ENCODE data around the gene SOX6. TPM values are rescaled to one million over a fixed set of nuclear protein-coding genes. Genes with fewer than 3 reads are reported as not detected.

SOX6 gene
- total and polyA plus RNA-seq, 2 of the 13 experiments (the other 11 are each of a cell fraction or from before 2014, with no cell fraction given), result 2.6 to 11.2 TPM

DNA sequence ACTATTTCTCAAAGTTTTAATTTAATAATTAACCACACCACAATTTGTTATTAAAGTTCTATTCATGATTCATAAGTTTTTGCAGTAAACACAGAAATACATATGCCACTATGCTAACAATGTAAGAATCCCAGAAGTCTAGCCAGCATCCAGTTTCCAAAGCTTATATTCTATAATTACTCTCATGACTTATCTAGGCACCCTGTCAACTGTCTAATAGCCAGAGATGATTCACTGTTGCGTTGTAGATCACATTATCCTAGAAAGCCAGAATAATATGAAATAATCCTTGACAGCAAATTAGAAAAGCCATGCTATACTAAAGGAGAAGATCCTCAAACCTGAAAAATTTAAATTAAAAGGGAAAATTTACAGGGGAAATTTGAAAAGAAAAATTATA is 141.0 kb downstream of the SOX6 start (continued):
- TF ChIP-seq ZNF549 (CRISPR knock-in tag; IDR thresholded peaks at IDR 0.05), result no peak
- no peak for TF ChIP-seq MAF1 (CRISPR knock-in tag; IDR thresholded peaks at IDR 0.05; ENCODE audit: borderline replicate concordance)

DNA sequence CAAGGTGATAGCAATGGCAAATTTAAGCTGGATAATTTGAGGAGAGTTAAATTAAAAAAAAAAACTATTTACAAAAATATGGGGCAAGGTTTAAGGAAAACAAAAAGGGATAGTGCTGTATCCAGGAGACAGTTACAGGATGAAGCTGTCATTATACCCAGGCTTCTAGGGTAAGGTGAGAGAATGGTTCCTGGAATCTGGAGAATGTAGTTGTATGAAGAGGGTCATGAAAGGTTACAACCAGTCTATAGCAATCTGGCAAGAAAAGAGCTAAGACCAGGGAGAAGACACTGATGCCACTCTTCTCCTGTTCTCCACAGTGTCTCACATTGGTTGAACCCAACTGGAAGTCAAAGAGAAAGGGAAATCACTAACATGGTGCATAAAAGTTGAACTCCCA is 144.9 kb downstream of the SOX6 start:
- DNase-seq (ENCODE audit: low spot score), result no peak
- intact Hi-C loops (cut with micrococcal nuclease; ENCODE audit: unreplicated experiment) (no loop called here), in situ Hi-C loops (cut with HindIII; ENCODE audit: extremely low pct_ligation_motif_present, low pct_unique_long_range_greater_than_20kb) (no loop called here)
- POLR2A ChIA-PET, result no interaction called here
- ATAC-seq, result no peak
- CTCF ChIA-PET (ENCODE audit: low intra/inter-chr PET ratio, low total read pairs), result no interaction called here
- no peaks in the 10 kb centered on the region for H4K20me1 ChIP-seq (ENCODE audit: insufficient read depth, low read length)
- no peaks in the 10 kb centered on the region for H3K4me1 ChIP-seq (ENCODE audit: insufficient read depth, low read length)
- TF ChIP-seq ZMYM3 (CRISPR knock-in tag; IDR thresholded peaks at IDR 0.05) (no peak), TAF1 (CRISPR knock-in tag; IDR thresholded peaks at IDR 0.05) (no peak), CEBPB (IDR thresholded peaks at IDR 0.05; ENCODE audit: borderline replicate concordance, low read depth, low read length) (no peak), KDM3A (CRISPR knock-in tag; IDR thresholded peaks at IDR 0.05; ENCODE audit: low read depth) (no peak), ZFP37 (CRISPR knock-in tag; IDR thresholded peaks at IDR 0.05; ENCODE audit: borderline replicate concordance) (no peak), ZBTB42 (CRISPR knock-in tag; IDR thresholded peaks at IDR 0.05) (no peak), STAG1 (CRISPR knock-in tag; IDR thresholded peaks at IDR 0.05) (no peak)
- TF ChIP-seq, protein P1, sequence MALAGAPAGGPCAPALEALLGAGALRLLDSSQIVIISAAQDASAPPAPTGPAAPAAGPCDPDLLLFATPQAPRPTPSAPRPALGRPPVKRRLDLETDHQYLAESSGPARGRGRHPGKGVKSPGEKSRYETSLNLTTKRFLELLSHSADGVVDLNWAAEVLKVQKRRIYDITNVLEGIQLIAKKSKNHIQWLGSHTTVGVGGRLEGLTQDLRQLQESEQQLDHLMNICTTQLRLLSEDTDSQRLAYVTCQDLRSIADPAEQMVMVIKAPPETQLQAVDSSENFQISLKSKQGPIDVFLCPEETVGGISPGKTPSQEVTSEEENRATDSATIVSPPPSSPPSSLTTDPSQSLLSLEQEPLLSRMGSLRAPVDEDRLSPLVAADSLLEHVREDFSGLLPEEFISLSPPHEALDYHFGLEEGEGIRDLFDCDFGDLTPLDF (CRISPR knock-in tag; IDR thresholded peaks at IDR 0.05), result no peak
- H3K9ac ChIP-seq (ENCODE audit: insufficient read depth, low read depth, low read length), result no peak overlapping the region
- no peak overlapping the region for H2AFZ ChIP-seq (ENCODE audit: low read length)
- H3K4me2 ChIP-seq (ENCODE audit: low read depth, low read length), result no peak overlapping the region
- no peaks in the 10 kb centered on the region for H3K9me3 ChIP-seq (ENCODE audit: low read length)
- FAIRE-seq, result no peak
- no peaks in the 10 kb centered on the region for H3K36me3 ChIP-seq (replicated peaks in 1 of 2; ENCODE audit: control insufficient read depth in 1 of 2, insufficient read depth in 2 of 2, low read length in 2 of 2)
- no peaks in the 10 kb centered on the region for H3K27me3 ChIP-seq (ENCODE audit: control insufficient read depth in 1 of 2, insufficient read depth in 2 of 2, low read length in 2 of 2)
- no peaks in the 10 kb centered on the region for H3K79me2 ChIP-seq (ENCODE audit: insufficient read depth, low read length)
- no peak overlapping the region for H3K27ac ChIP-seq (ENCODE audit: extremely low read length, insufficient read depth, low read length)
- H3K4me3 ChIP-seq (replicated peaks in 1 of 3; ENCODE audit: insufficient read depth in 1 of 3, low read depth in 2 of 3, low read length in 3 of 3), result no peak overlapping the region
- no TSS peak for BruUV-seq (replicated peaks)
